HepG2 (cell line): ENCODE results near the gene ZNF653. TPM values are rescaled to one million over a fixed set of nuclear protein-coding genes. Genes with fewer than 3 reads are reported as not detected.

Experiments
- ATF2 ChIP-seq: sonication (generic); formaldehyde crosslinking; IDR thresholded peaks from 2 replicates; pipeline ENCODE4 v1.4.0; 2020; ENCODE audit warnings: missing genetic modification reagents
- CCDC6 ChIP-seq: sonication (generic); formaldehyde crosslinking; IDR thresholded peaks from 2 replicates; pipeline ENCODE4 v1.8.1; 2022; ENCODE audit warnings: mild to moderate bottlenecking, missing genetic modification reagents, moderate library complexity
- CENPT ChIP-seq: sonication (generic); formaldehyde crosslinking; IDR thresholded peaks from 2 replicates; pipeline ENCODE4 v1.8.0; 2022; ENCODE audit warnings: low read depth, mild to moderate bottlenecking, moderate library complexity, missing genetic modification reagents
- DMAP1 ChIP-seq: IDR thresholded peaks from 2 replicates; pipeline ENCODE4 v1.6.1; 2016
- E2F5 ChIP-seq: sonication (generic); formaldehyde crosslinking; conservative IDR thresholded peaks from 2 replicates; pipeline ENCODE4 v1.4.0; 2020; ENCODE audit warnings: missing genetic modification reagents
- EP300 ChIP-seq, 3 experiments: sonication (generic) in 1 of 3; formaldehyde crosslinking in 1 of 3; IDR thresholded peaks; 2 replicates each; pipeline versions ENCODE4 v1.5.1 to v1.6.1; 2011 to 2020; ENCODE audit warnings: low read depth in 2 of 3, low read length in 2 of 3, borderline replicate concordance in 1 of 3, improper control_type of control experiment in 1 of 3, mild to moderate bottlenecking in 1 of 3, missing genetic modification reagents in 1 of 3, moderate library complexity in 1 of 3
- HIC2 ChIP-seq: sonication (generic); formaldehyde crosslinking; IDR thresholded peaks from 2 replicates; pipeline ENCODE4 v1.9.0; 2022; ENCODE audit warnings: low read depth, missing genetic modification reagents
- LRRFIP1 ChIP-seq: sonication (generic); formaldehyde crosslinking; conservative IDR thresholded peaks from 2 replicates; pipeline ENCODE4 v1.4.0; 2020; ENCODE audit warnings: missing genetic modification reagents
- MIER2 ChIP-seq: IDR thresholded peaks from 2 replicates; pipeline ENCODE4 v1.6.1; 2016; ENCODE audit warnings: missing biosample characterization, missing genetic modification reagents
- NFIB ChIP-seq: sonication (generic); formaldehyde crosslinking; IDR thresholded peaks from 2 replicates; pipeline ENCODE4 v1.9.0; 2021; ENCODE audit warnings: missing genetic modification reagents, mild to moderate bottlenecking, borderline replicate concordance
- RAD51 ChIP-seq: fragments of 450-650 bp; IDR thresholded peaks from 2 replicates; pipeline ENCODE4 v1.6.1; 2016; ENCODE audit warnings: borderline replicate concordance
- TCF7 ChIP-seq: sonication (generic); IDR thresholded peaks from 2 replicates; pipeline ENCODE4 v1.6.1; 2016; ENCODE audit warnings: antibody characterized with exemption, low read depth
- ZBTB21 ChIP-seq: sonication (generic); formaldehyde crosslinking; IDR thresholded peaks from 2 replicates; pipeline ENCODE4 v1.4.0; 2020; ENCODE audit warnings: missing genetic modification reagents
- ZBTB44 ChIP-seq: sonication (generic); formaldehyde crosslinking; IDR thresholded peaks from 2 replicates; pipeline ENCODE4 v1.4.0; 2020; ENCODE audit warnings: missing genetic modification reagents
- ZMAT3 ChIP-seq: sonication (generic); formaldehyde crosslinking; conservative IDR thresholded peaks from 2 replicates; pipeline ENCODE4 v1.7.0; 2021; ENCODE audit warnings: missing genetic modification reagents
- ZNF230 ChIP-seq: sonication (generic); formaldehyde crosslinking; IDR thresholded peaks from 2 replicates; pipeline ENCODE4 v1.4.0; 2020; ENCODE audit warnings: mild to moderate bottlenecking, missing genetic modification reagents
- ZNF503 ChIP-seq: sonication (generic); formaldehyde crosslinking; IDR thresholded peaks from 2 replicates; pipeline ENCODE4 v1.4.0; 2020; ENCODE audit warnings: missing genetic modification reagents
- polyA plus RNA-seq, 8 experiments: library from polyadenylated mRNA; depleted of rRNA in 3 of 8; stranded (reverse) in 7 of 8; unstranded in 1 of 8; fragments of >200 nt; fragmentation: Illumina TruSeq in 4 of 8; extraction: Trizol in 4 of 8; gene quantifications; 2 replicates each; pipeline versions ENCODE4 v1.2.1 to v1.2.3, GENCODE V29; 2011 to 2016; ENCODE audit warnings: low read depth in 4 of 8, missing spikeins in 1 of 8, mixed read lengths in 1 of 8; ENCODE audit not compliant: insufficient read depth in 1 of 8
- total RNA-seq, 5 experiments: library from RNA; depleted of rRNA; stranded (reverse); fragments of >200 nt; fragmentation: Illumina TruSeq; extraction: Trizol; gene quantifications; 2 replicates each; pipeline ENCODE4 v1.2.3, GENCODE V29; 2016; ENCODE audit warnings: low read depth in 1 of 5

Gene ZNF653
- total and polyA plus RNA-seq, 2 of the 13 experiments (the other 11 are each of a cell fraction or from before 2014, with no cell fraction given), result 4.7 to 7.1 TPM

GRCh38 chr19:11435057-11435832, 70.4 kb downstream of the ZNF653 start, which contains the start of the genes ODAD3 and PRKCSH (continued):
- TF ChIP-seq ATF2 (CRISPR knock-in tag), result peak; percentile 62; the same call in 1 of the 2 replicates
- TF ChIP-seq RAD51, result peak; percentile 95
- no peak for TF ChIP-seq TCF7
- peak; percentile 75; the same call in 1 of the 2 replicates for TF ChIP-seq ZBTB44 (CRISPR knock-in tag)
- no peak for TF ChIP-seq LRRFIP1
- no peak for TF ChIP-seq CCDC6 (CRISPR knock-in tag)
- TF ChIP-seq ZNF230, result no peak
- TF ChIP-seq HIC2, result no peak
- peak; percentile 73; the same call in 1 of the 2 replicates for TF ChIP-seq E2F5 (CRISPR knock-in tag)
- TF ChIP-seq ZMAT3 (CRISPR knock-in tag), result 0 out of 2 replicates have a peak, but pooled peaks have one; percentile 46
- peak; percentile 97 for TF ChIP-seq DMAP1 (CRISPR knock-in tag)
- peak; percentile 24; the same call in 1 of the 2 replicates for TF ChIP-seq ZNF503
- TF ChIP-seq EP300 (IDR thresholded peaks at IDR 0.05; ENCODE audit: low read depth in 2 of 2, low read length in 2 of 2), result peak; percentile 18 to 20; a peak in 1 of 4 replicates
- 0 out of 2 replicates have a peak, but pooled peaks have one; percentile 12 for TF ChIP-seq EP300 (CRISPR knock-in tag; IDR thresholded peaks at IDR 0.05; ENCODE audit: borderline replicate concordance)
- no peak for TF ChIP-seq NFIB
- no peak for TF ChIP-seq CENPT (CRISPR knock-in tag)
- 0 out of 2 replicates have a peak, but pooled peaks have one; percentile 24 for TF ChIP-seq MIER2 (CRISPR knock-in tag)
- peak; percentile 80; the same call in 1 of the 2 replicates for TF ChIP-seq ZBTB21 (CRISPR knock-in tag)
